PC-9 (cell line): ENCODE measurements around the gene BHMT2. TPM values are rescaled to one million over a fixed set of nuclear protein-coding genes. Genes with fewer than 3 reads are reported as not detected.

Source experiments
- BruUV-seq: library from RNA; stranded (reverse); fragments of 400-500 nt; replicated peaks from 2 replicates; lab custom pipeline; 2021; lab: Mats Ljungman, UMichigan
- CTCF ChIA-PET: fragments of 300-600 bp; sonication (Branson Sonifier 250); formaldehyde crosslinking; loops from one replicate; lab custom pipeline; 2022; ENCODE audit warnings: antibody characterized with exemption; lab: Charles Lee
- POLR2A ChIA-PET: fragments of 300-600 bp; sonication (Branson Sonifier 250); formaldehyde crosslinking; loops from one replicate; lab custom pipeline; 2022; ENCODE audit warnings: antibody characterized with exemption; ENCODE audit not compliant: unreplicated experiment; lab: Charles Lee
- DNase-seq, 2 experiments: peaks; one replicate each; pipeline versions ENCODE4 v3.0.0 to v3.0.0-alpha.2; 2015 to 2022; ENCODE audit warnings: mixed read lengths in 1 of 2
- H2AFZ ChIP-seq: fragments of 200-600 bp; sonication (generic); 2 replicates; pipeline ENCODE4 v1.8.1; 2017; ENCODE audit warnings: antibody characterized with exemption
- H3F3A ChIP-seq: fragments of 200-600 bp; sonication (generic); 2 replicates; pipeline ENCODE4 v1.8.1; 2017; ENCODE audit warnings: antibody characterized with exemption, mild to moderate bottlenecking, low read depth; ENCODE audit not compliant: insufficient read depth
- H3K27ac ChIP-seq: fragments of 200-600 bp; sonication (generic); 2 replicates; pipeline ENCODE4 v1.6.1; 2016; ENCODE audit warnings: mixed run types
- H3K27me3 ChIP-seq: fragments of 200-600 bp; sonication (generic); 2 replicates; pipeline ENCODE4 v1.6.1; 2016; ENCODE audit warnings: low read depth, mixed run types; ENCODE audit not compliant: insufficient read depth
- H3K36me3 ChIP-seq: fragments of 200-600 bp; sonication (generic); 2 replicates; pipeline ENCODE4 v1.6.1; 2016; ENCODE audit warnings: low read depth, mixed run types
- H3K4me1 ChIP-seq: fragments of 200-600 bp; sonication (generic); replicated peaks from 2 replicates; pipeline ENCODE4 v1.6.1; 2016; ENCODE audit warnings: mixed run types; ENCODE audit not compliant: insufficient read depth
- H3K4me2 ChIP-seq: fragments of 200-600 bp; sonication (generic); 2 replicates; pipeline ENCODE4 v1.6.1; 2017; ENCODE audit warnings: mixed run types
- H3K4me3 ChIP-seq: fragments of 200-600 bp; sonication (generic); 2 replicates; pipeline ENCODE4 v1.6.1; 2016; ENCODE audit warnings: mixed run types
- H3K79me2 ChIP-seq: fragments of 200-600 bp; sonication (generic); 2 replicates; pipeline ENCODE4 v1.6.1; 2017; ENCODE audit warnings: low read depth, mixed run types
- H3K9me2 ChIP-seq: fragments of 200-600 bp; sonication (generic); 2 replicates; pipeline ENCODE4 v1.8.1; 2017; ENCODE audit warnings: mild to moderate bottlenecking; ENCODE audit not compliant: insufficient read depth
- H3K9me3 ChIP-seq: fragments of 200-600 bp; sonication (generic); 2 replicates; pipeline ENCODE4 v1.8.1; 2016; ENCODE audit warnings: low read depth; ENCODE audit not compliant: insufficient read depth
- H4K20me1 ChIP-seq: fragments of 200-600 bp; sonication (generic); 2 replicates; pipeline ENCODE4 v1.8.1; 2017; ENCODE audit not compliant: insufficient read depth
- EZH2 ChIP-seq: fragments of 200-600 bp; sonication (generic); IDR thresholded peaks from 2 replicates; pipeline ENCODE4 v1.8.0; 2017; ENCODE audit warnings: antibody characterized with exemption, low read depth
- intact Hi-C: fragments of 100-400 bp; cut with micrococcal nuclease; formaldehyde crosslinking; loops from one replicate; pipeline ENCODE4 v1.10.0; 2022; ENCODE audit not compliant: unreplicated experiment
- total RNA-seq: library from RNA; stranded (reverse); gene quantifications from 2 replicates; pipeline ENCODE4 v1.2.3, GENCODE V29; 2021
- TF ChIP-seq, protein P1 (sequence below): fragments of 200-600 bp; sonication (generic); conservative IDR thresholded peaks from 2 replicates; pipeline ENCODE4 v1.6.1; 2017; ENCODE audit warnings: mixed run types, antibody characterized with exemption, mild to moderate bottlenecking, moderate library complexity

BHMT2 gene
- total RNA-seq, 1 experiment from 2014 or later: not detected

DNA sequence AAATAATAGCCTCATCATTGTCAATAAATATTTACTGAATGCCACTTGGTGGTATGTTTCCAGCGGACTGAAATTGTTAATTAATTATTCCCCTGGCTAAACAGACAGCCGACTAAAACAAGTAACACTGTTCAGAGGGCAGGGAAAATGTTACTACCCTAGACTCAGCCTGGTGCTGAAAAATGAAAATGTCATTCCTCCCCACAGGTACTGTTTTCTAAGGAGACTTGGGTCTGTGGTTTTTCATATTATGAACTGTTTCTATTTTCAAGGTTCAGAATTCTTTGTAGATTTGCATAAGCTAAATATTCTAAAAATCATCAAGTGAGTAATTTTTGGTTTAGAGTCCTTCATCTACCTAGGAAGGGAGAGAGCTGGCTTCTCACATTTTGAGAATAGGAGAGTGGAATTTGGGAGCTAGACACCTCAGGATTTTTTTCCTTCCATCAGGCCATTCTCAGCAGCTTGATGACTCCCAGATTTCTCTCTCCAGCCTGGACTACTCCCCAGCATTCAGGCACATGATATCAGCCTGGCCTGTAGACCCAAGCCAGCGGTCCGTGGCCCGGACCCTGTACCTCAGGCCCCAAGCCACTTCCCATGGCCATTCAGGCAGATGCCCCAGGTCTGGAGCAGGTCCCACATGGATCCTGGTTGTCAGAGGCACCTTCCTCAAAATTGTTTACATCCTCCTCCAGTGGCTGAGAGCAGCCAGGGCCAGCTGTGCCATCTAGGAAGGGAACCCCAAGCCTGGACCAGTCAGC lies 66.4 kb downstream of the BHMT2 start:
- CTCF ChIA-PET: interaction anchor here (0.6 to 0.7 kb wide), 2 partner anchors 251 to 291 kb away, joined by 3 to 8 read pairs; no protein-coding TSS in a partner anchor

DNA sequence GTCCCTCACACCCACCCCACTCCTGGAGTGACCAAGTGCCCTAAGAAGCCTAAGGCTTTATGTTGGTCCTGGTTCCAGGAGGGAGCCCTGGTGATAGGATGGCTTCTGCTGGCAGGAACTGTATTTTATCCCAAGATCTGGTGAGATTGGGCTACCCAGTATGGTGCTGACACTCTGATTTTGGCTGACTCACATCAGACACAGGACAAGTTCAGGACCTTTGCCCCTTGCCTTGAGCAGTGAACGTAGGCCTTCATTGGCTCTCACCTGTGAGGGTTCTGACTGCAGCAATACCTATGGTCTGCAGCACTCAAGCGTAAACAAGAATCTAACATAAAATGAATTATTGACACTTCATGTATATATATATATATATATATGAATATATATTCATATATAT lies 67.1 kb downstream of the BHMT2 start:
- Histone ChIP-seq H3K9me3 (no peaks in the 10 kb centered on the region), H3K4me1 (peaks cover 15% of the 10 kb centered on the region), H4K20me1 (no peaks in the 10 kb centered on the region), H3K27me3 (no peaks in the 10 kb centered on the region), H3K79me2 (no peaks in the 10 kb centered on the region), H2AFZ (no peak overlapping the region), H3F3A (peaks cover 11% of the 10 kb centered on the region), H3K27ac (no peak overlapping the region), H3K36me3 (no peaks in the 10 kb centered on the region), H3K9me2 (no peaks in the 10 kb centered on the region), H3K4me3 (no peak overlapping the region), H3K4me2 (no peak overlapping the region)
- TF ChIP-seq EZH2: no peak
- TF ChIP-seq, protein P1, sequence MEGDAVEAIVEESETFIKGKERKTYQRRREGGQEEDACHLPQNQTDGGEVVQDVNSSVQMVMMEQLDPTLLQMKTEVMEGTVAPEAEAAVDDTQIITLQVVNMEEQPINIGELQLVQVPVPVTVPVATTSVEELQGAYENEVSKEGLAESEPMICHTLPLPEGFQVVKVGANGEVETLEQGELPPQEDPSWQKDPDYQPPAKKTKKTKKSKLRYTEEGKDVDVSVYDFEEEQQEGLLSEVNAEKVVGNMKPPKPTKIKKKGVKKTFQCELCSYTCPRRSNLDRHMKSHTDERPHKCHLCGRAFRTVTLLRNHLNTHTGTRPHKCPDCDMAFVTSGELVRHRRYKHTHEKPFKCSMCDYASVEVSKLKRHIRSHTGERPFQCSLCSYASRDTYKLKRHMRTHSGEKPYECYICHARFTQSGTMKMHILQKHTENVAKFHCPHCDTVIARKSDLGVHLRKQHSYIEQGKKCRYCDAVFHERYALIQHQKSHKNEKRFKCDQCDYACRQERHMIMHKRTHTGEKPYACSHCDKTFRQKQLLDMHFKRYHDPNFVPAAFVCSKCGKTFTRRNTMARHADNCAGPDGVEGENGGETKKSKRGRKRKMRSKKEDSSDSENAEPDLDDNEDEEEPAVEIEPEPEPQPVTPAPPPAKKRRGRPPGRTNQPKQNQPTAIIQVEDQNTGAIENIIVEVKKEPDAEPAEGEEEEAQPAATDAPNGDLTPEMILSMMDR: no peak
- intact Hi-C loops: no loop called here
- ChIA-PET POLR2A (no interaction called here), CTCF (no interaction called here)
- BruUV-seq: no TSS peak
- DNase-seq: no peak

More for the DNA sequence above, 66.4 kb downstream of the BHMT2 start:
- Histone ChIP-seq H3K9me2 (no peaks in the 10 kb centered on the region), H3K4me2 (no peak overlapping the region), H3K79me2 (no peaks in the 10 kb centered on the region), H3K27ac (no peak overlapping the region), H3F3A (peaks cover 11% of the 10 kb centered on the region), H3K36me3 (no peaks in the 10 kb centered on the region), H3K4me1 (peaks cover 15% of the 10 kb centered on the region), H3K27me3 (no peaks in the 10 kb centered on the region), H2AFZ (no peak overlapping the region), H3K4me3 (no peak overlapping the region), H4K20me1 (no peaks in the 10 kb centered on the region), H3K9me3 (no peaks in the 10 kb centered on the region)
- no TSS peak for BruUV-seq
- TF ChIP-seq EZH2: no peak
- TF ChIP-seq, protein P1: no peak
- DNase-seq: no peak
- intact Hi-C loops: no loop called here
- POLR2A ChIA-PET: no interaction called here

Other genes starting within 250 kb of the BHMT2 start
- gene ARSB, start 84.5 kb upstream of the BHMT2 start, total RNA-seq: 5.1 and 8.4 TPM in 2 replicates
- gene DMGDH, start 93 bp upstream of the BHMT2 start, total RNA-seq: 8.1 and 8.4 TPM in 2 replicates
- not detected in 2 replicates for gene BHMT, start 42.0 kb downstream of the BHMT2 start, total RNA-seq
- gene JMY, start 166.4 kb downstream of the BHMT2 start, total RNA-seq: 9.9 and 11.7 TPM in 2 replicates